K562 (cell line): ENCODE results near the gene SUMF1. TPM values are rescaled to one million over a fixed set of nuclear protein-coding genes. Genes with fewer than 3 reads are reported as not detected.

ENCODE experiments used
- ATF1 ChIP-seq, 2 experiments: fragments of 450-650 bp in 1 of 2; IDR thresholded peaks; 2 replicates each; pipeline ENCODE4 v1.6.1; 2016; ENCODE audit warnings: missing compliant biosample characterization in 1 of 2, missing genetic modification characterization in 1 of 2
- HMG20B ChIP-seq: fragments of 250-450 bp; sonication (Bioruptor Pico); IDR thresholded peaks from 2 replicates; pipeline ENCODE4 v1.5.0; 2021; ENCODE audit warnings: mild to moderate bottlenecking
- JUND ChIP-seq, 2 experiments: IDR thresholded peaks; 2 replicates in 1 of 2; 3 replicates in 1 of 2; pipeline ENCODE4 v1.6.1; 2011; ENCODE audit warnings: borderline replicate concordance in 2 of 2, low read depth in 2 of 2, low read length in 2 of 2, improper control_type of control experiment in 1 of 2, missing biosample characterization in 1 of 2, missing genetic modification characterization in 1 of 2, missing genetic modification reagents in 1 of 2
- KAT7 ChIP-seq: sonication (generic); formaldehyde crosslinking; IDR thresholded peaks from 2 replicates; pipeline ENCODE4 v1.8.0; 2022; ENCODE audit warnings: missing genetic modification reagents, mild to moderate bottlenecking, borderline replicate concordance
- PHB2 ChIP-seq: fragments of 450-650 bp; IDR thresholded peaks from 2 replicates; pipeline ENCODE4 v1.6.1; 2017; ENCODE audit warnings: low read depth
- POLR2AphosphoS2 ChIP-seq: IDR thresholded peaks from 2 replicates; pipeline ENCODE4 v1.6.1; 2012; ENCODE audit warnings: low read length, improper control_type of control experiment
- SNIP1 ChIP-seq: fragments of 450-650 bp; IDR thresholded peaks from 2 replicates; pipeline ENCODE4 v1.7.1; 2017; ENCODE audit warnings: low read depth, mild to moderate bottlenecking
- SP1 ChIP-seq: sonication (generic); formaldehyde crosslinking; IDR thresholded peaks from 2 replicates; pipeline ENCODE4 v1.8.1; 2022; ENCODE audit warnings: mild to moderate bottlenecking, missing genetic modification reagents
- TAF1 ChIP-seq: IDR thresholded peaks from 2 replicates; pipeline ENCODE4 v1.6.1; 2011; ENCODE audit warnings: mild to moderate bottlenecking, low read length, moderate library complexity; ENCODE audit not compliant: insufficient read depth, control insufficient read depth, severe bottlenecking; ENCODE audit errors: extremely low read depth
- ZBTB7A ChIP-seq: IDR thresholded peaks from 2 replicates; pipeline ENCODE4 v1.6.1; 2011; ENCODE audit warnings: low read depth, mild to moderate bottlenecking, low read length, moderate library complexity, borderline replicate concordance; ENCODE audit not compliant: control insufficient read depth
- ZC3H11A ChIP-seq: IDR thresholded peaks from 2 replicates; pipeline ENCODE4 v1.6.1; 2012; ENCODE audit warnings: low read depth, low read length, improper control_type of control experiment
- ZNF764 ChIP-seq: fragments of 250-450 bp; sonication (Bioruptor Pico); IDR thresholded peaks from 2 replicates; pipeline ENCODE4 v1.4.0; 2020; ENCODE audit warnings: low read depth, mild to moderate bottlenecking, moderate library complexity
- ZNF77 ChIP-seq: fragments of 250-450 bp; sonication (Bioruptor Pico); IDR thresholded peaks from 2 replicates; pipeline ENCODE4 v1.5.0; 2020
- polyA plus RNA-seq, 8 experiments: library from polyadenylated mRNA; depleted of rRNA in 4 of 8; stranded (reverse) in 5 of 8; unstranded in 3 of 8; fragments of >200 nt; fragmentation: Nextera tagmentation in 2 of 8; fragmentation: Illumina TruSeq in 1 of 8; extraction: Ambion mirVana in 2 of 8; extraction: Trizol in 1 of 8; gene quantifications; 2 replicates each; pipeline versions ENCODE4 v1.2.1 to v1.2.3, GENCODE V29; 2011 to 2014; ENCODE audit warnings: inconsistent platforms in 1 of 8, missing spikeins in 1 of 8
- total RNA-seq, 7 experiments: library from RNA; depleted of rRNA in 6 of 7; stranded (reverse); fragments of >200 nt in 6 of 7; fragmentation: Illumina TruSeq in 2 of 7; extraction: Trizol in 2 of 7; gene quantifications; 2 replicates each; pipeline versions ENCODE4 v1.2.1 to v1.2.3, GENCODE V29; 2011 to 2021; ENCODE audit warnings: low replicate concordance in 1 of 7
- TF ChIP-seq, protein P1 (sequence below): fragments of 250-450 bp; sonication (Bioruptor Pico); IDR thresholded peaks from 2 replicates; pipeline ENCODE4 v1.5.0; 2021; ENCODE audit warnings: mild to moderate bottlenecking, moderate library complexity
- TF ChIP-seq, protein P2 (sequence below): fragments of 450-650 bp; formaldehyde crosslinking; IDR thresholded peaks from 2 replicates; pipeline ENCODE4 v1.4.0; 2022; ENCODE audit warnings: missing genetic modification characterization
- TF ChIP-seq, protein P3 (sequence below): fragments of 250-450 bp; sonication (Bioruptor Pico); IDR thresholded peaks from 2 replicates; pipeline ENCODE4 v1.5.0; 2021; ENCODE audit warnings: mild to moderate bottlenecking, borderline replicate concordance
- TF ChIP-seq, protein P4 (sequence below): fragments of 450-650 bp; conservative IDR thresholded peaks from 2 replicates; pipeline ENCODE4 v1.6.1; 2016; ENCODE audit warnings: missing genetic modification characterization, low read depth, mild to moderate bottlenecking, missing compliant biosample characterization, moderate library complexity

Gene SUMF1
- total and polyA plus RNA-seq, 9 of the 15 experiments (the other 6 are each of a cell fraction or from before 2014, with no cell fraction given), result 1.3 to 7.4 (median 4.2) TPM

DNA sequence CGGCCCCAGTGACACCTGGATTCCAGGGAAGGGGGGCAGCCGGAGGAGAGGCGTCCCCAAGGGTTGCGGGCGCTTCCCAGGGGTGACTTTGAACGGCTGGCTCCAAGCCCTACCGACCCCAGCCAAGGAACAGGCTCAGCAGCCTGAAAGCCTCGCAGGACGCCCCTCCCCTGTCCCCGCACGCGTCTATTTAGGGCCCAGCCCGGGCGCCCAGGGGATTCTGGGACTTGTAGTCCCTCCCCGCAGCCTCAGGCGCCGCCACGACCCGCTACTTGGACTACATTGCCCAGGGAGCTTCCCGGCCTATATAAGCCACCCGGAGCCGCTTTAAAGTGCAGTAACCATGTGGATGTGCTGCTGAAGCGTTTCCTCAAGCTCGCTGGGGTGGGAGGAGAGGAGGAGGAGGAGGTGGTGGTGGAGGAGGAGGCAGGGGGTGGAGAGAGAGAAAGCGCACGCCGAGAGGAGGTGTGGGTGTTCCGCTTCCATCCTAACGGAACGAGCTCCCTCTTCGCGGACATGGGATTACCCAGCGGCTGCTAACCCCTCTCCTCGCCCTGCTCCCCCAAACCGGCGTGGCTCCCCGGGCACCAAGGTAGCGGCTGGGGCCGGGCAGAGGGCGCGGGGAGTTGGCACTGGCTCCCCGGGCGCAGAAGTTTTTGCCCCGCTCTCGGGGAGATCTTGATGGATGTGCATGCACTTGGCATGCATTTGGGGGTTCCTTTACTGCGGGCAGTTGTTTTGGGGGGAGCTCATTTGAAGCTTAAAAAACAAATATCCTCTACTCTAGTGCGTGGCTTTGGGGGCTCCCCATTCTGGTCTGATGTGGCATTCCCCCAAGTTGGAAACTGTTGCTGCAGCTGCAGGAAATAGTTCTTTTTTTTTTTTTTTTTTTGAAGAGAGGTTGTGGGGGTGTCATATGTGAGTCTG is 26.2 kb upstream of the SUMF1 start, which contains the start of gene ITPR1 (continued):
- TF ChIP-seq, protein P1, sequence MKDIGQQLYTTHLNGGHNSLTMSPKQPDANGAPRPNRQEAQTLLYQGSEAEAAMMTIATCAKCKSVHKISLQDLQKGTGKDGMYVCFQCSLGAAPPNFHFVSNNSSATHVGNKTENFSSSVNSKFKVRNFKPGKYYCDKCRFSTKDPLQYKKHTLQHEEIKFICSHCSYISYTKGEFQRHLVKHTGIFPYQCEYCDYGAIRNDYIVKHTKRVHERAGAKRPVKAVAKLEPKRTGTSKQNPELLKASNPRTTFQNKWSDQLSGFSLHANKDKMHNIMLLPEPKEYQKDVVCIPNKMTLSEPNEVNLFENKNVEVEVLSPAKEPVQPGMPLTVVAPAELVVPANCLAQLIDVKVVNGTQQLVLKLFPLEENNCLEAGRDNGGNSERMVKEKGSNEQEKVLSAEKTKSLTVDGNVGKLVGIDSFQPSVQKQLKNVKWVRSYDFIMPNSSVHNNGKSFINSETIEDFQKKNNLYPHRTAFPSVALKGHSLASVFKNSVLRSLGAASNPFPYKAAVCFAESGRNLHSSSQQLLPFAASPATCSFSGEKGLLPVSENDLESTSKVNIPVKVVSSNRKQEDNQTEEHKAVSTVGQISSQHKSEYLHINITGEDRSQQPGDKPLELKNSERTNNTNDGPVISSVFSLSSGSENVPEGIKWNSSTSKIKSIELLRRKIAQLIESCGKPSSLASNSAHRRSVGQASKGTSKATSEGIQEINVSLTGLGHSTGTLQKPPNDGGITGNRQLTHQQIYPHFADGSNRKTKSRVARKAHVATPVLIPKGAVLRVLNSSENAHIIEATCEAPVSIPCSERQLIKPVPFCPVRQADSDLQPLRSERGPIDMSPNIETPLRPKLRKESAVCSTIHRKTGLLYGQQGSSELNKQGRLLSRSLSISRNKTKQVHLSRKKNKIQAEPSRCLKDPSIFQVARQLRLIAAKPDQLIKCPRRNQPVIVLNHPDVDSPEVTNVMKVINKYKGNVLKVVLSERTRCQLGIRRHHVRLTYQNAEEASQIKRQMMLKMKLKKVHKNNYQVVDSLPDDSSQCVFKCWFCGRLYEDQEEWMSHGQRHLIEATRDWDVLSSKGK (CRISPR knock-in tag), result no peak
- TF ChIP-seq ZC3H11A (no peak), ZBTB7A (peak; percentile 95; the same call in 1 of the 2 replicates), HMG20B (CRISPR knock-in tag) (no peak), TAF1 (peak; percentile 100), SP1 (CRISPR knock-in tag) (peak; percentile 95), SNIP1 (no peak), POLR2AphosphoS2 (peak; percentile 91; the same call in 1 of the 2 replicates), PHB2 (no peak), KAT7 (peak; percentile 94), ZNF77 (CRISPR knock-in tag) (no peak), ZNF764 (CRISPR knock-in tag) (no peak), JUND (IDR thresholded peaks at IDR 0.05; ENCODE audit: borderline replicate concordance, low read depth, low read length) (peak; percentile 83), JUND (tag; IDR thresholded peaks at IDR 0.05; ENCODE audit: borderline replicate concordance, low read depth, low read length) (peak; percentile 42; the same call in 1 of the 3 replicates), ATF1 (CRISPR knock-in tag; IDR thresholded peaks at IDR 0.05) (no peak), ATF1 (tag; IDR thresholded peaks at IDR 0.05) (peak; percentile 90)
- TF ChIP-seq, protein P2, sequence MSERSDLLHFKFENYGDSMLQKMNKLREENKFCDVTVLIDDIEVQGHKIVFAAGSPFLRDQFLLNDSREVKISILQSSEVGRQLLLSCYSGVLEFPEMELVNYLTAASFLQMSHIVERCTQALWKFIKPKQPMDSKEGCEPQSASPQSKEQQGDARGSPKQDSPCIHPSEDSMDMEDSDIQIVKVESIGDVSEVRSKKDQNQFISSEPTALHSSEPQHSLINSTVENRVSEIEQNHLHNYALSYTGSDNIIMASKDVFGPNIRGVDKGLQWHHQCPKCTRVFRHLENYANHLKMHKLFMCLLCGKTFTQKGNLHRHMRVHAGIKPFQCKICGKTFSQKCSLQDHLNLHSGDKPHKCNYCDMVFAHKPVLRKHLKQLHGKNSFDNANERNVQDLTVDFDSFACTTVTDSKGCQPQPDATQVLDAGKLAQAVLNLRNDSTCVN (CRISPR knock-in tag), result peak; percentile 78; the same call in 1 of the 2 replicates
- TF ChIP-seq, protein P3, sequence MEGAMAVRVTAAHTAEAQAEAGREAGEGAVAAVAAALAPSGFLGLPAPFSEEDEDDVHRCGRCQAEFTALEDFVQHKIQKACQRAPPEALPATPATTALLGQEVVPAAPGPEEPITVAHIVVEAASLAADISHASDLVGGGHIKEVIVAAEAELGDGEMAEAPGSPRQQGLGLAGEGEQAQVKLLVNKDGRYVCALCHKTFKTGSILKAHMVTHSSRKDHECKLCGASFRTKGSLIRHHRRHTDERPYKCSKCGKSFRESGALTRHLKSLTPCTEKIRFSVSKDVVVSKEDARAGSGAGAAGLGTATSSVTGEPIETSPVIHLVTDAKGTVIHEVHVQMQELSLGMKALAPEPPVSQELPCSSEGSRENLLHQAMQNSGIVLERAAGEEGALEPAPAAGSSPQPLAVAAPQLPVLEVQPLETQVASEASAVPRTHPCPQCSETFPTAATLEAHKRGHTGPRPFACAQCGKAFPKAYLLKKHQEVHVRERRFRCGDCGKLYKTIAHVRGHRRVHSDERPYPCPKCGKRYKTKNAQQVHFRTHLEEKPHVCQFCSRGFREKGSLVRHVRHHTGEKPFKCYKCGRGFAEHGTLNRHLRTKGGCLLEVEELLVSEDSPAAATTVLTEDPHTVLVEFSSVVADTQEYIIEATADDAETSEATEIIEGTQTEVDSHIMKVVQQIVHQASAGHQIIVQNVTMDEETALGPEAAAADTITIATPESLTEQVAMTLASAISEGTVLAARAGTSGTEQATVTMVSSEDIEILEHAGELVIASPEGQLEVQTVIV (CRISPR knock-in tag), result no peak
- TF ChIP-seq, protein P4, sequence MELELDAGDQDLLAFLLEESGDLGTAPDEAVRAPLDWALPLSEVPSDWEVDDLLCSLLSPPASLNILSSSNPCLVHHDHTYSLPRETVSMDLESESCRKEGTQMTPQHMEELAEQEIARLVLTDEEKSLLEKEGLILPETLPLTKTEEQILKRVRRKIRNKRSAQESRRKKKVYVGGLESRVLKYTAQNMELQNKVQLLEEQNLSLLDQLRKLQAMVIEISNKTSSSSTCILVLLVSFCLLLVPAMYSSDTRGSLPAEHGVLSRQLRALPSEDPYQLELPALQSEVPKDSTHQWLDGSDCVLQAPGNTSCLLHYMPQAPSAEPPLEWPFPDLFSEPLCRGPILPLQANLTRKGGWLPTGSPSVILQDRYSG (tag), result no peak
